Measurements from ENCODE around the gene ELOVL6.

DNA sequence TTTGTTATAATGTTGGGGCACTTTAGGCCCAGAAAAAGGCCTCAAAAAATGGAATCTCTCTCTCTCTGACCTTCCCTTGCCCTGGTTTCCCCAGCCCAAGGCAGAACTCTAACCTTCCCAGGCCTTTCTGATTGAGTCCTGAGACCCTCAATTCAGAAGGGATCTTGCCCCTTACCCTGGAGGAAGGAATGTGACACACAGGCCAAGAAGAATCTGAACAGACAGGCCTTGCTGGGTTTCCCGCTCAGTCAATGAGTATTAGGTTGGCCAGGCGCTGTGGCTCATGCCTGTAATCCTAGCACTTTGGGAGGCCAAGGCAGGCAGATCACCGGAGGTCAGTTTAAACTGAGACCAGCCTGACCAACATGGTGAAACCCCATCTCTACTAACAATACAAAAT lies 27.6 kb downstream of the ELOVL6 start:
- TF ChIP-seq CTCF (IDR thresholded peaks at IDR 0.05 in 4 of 5, conservative IDR thresholded peaks at IDR 0.05 in 1 of 5) (no peak), POLR2A (IDR thresholded peaks at IDR 0.05) (no peak)
